NCI-H1930 (cell line): ENCODE measurements around the gene TAF11L3.
"Not testable (repeated sequence)": the region's sequence is repeated elsewhere in the genome, so short reads cannot be mapped to it uniquely, and the experiment has no call there.

ENCODE experiments used
- DNase-seq, 2 experiments: peaks; one replicate each; lab custom pipeline; 2025; lab: John Stamatoyannopoulos, UW

Gene TAF11L3

GRCh38 chr5:17518067-17518466 lies at the start of gene TAF11L3:
Gene TAF11L3 (plus strand): TSS chr5:17518367.
- DNase-seq, result not testable (repeated sequence)

GRCh38 chr5:17470064-17470463 lies 48.1 kb upstream of the TAF11L3 start:
- DNase-seq, result no peak

DNA sequence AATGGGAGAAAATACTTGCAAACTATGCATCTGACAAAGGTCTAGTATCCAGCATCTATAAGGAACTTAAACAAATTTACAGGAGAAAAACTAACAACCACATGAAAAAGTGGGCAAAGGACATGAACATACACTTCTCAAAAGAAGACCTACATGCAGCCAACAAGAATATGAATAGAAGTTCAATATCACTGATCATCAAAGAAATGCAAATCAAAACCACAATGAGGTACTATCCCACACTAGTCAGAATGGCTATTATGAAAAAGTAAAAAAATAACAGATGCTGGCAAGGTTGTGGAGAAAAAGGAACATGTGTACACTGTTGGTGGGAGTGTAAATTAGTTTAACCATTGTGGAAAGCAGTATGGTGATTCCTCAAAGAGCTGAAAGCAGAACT lies 43.1 kb upstream of the TAF11L3 start:
- not testable (repeated sequence) for DNase-seq

- no peak for DNase-seq
Measured at GRCh38 chr5:17477043-17477442, 41.1 kb upstream of the TAF11L3 start.

GRCh38 chr5:17477573-17478265 lies 40.4 kb upstream of the TAF11L3 start:
- no peak for DNase-seq

DNA sequence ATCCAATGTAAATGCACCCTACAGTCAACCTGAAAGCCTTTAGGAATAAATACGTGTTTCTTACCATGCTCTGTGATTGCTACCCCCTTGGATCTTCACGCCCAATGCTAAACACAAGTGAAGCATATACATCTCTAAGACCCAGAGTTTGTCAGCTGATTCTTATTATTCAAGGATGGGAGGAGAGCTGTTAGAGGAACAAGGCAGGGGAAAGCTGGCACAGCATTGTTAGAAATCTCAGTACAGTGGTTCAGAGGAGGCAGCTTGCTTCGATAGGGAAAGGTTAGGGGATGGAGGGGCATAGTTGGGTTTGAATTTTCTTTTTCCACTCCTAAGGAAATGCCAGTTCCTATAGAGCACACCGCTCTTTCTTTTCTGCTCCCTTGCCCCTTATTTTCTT lies 36.8 kb upstream of the TAF11L3 start:
- DNase-seq, result no peak

DNA sequence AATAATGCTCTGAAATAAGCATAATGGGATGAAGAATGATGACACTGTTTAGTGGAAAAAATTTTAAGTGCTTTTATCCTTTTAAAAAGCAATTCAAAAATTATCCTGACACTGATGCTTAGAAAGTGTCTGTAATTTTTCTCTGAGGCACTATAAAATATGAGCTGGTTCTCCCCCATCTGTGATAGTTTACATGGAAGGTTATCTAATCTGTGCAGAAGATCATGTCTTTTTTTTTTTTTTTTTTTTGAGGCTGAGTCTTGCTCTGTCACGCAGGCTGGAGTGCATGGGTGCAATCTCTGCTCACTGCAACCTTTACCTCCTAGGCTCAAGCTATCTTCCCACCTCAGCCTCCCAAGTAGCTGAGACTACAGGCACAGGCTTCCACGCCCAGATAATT lies 35.4 kb upstream of the TAF11L3 start:
- no peak for DNase-seq

DNA sequence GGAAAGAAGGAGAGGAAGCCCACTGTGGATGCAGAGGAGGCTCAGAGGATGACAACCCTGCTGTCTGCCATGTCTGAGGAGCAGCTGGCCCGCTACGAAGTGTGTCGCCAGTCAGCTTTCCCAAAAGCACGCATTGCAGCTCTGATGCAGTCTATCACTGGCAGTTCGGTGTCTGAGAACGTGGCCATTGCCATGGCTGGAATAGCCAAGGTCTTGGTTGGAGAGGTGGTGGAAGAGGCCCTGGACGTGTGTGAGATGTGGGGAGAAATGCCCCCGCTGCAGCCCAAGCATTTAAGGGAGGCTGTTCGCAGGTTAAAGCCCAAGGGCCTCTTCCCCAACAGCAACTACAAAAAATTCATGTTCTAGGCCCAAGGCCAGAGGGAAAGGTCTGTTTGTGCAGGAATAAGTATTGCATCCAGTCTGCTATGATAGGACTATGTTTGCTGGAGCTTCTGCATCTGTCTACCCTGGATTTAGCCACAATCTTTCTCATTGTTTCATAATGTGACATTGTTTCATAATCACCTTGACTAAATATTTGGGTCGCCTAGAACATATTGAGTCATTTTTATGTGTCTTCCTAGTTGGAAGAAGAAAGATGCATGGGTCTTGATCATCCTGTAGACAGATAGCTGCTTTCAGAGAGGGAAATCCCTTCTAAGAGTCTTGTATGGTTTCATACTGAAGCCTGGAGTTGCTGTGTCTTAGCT lies 31.5 kb upstream of the TAF11L3 start:
- not testable (repeated sequence) for DNase-seq

DNA sequence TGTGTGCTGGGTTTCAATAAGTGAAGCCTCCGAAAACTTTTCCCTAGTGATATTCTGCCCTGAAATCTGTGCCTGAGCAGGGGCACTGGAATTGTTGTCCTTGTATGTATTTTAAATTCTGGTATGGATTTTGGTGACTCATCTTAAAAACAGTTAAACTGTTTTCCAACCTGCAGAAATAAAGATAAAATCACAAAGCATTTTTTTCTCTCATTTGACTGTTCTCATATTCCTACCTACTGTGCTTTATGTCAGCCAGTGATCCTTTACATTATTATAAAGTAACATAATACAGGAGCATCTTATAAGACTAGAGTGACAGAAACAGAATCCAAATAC lies 31.0 kb upstream of the TAF11L3 start:
- no peak for DNase-seq

DNA sequence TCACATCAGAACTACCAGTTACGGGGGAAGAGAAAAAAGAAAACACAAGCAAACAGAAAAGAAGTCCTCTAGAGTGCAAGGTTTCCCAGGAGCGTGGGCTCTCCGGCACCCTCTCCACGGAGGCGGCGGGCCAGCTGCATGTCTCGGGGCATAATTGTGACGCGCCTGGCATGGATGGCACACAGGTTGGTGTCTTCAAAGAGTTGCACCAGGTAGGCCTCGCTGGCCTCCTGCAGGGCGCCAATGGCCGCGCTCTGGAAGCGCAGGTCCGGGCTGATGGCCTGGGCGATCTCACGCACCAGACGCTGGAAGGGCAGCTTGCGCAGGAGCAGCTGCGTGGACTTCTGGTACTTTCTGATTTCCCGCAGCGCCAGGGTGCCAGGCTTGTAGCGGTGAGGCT lies 26.9 kb upstream of the TAF11L3 start:
- not testable (repeated sequence) for DNase-seq

- DNase-seq, result no peak
Measured at GRCh38 chr5:17492770-17493169, 25.4 kb upstream of the TAF11L3 start.

- no peak for DNase-seq
Measured at GRCh38 chr5:17497446-17497845, 20.7 kb upstream of the TAF11L3 start.

DNA sequence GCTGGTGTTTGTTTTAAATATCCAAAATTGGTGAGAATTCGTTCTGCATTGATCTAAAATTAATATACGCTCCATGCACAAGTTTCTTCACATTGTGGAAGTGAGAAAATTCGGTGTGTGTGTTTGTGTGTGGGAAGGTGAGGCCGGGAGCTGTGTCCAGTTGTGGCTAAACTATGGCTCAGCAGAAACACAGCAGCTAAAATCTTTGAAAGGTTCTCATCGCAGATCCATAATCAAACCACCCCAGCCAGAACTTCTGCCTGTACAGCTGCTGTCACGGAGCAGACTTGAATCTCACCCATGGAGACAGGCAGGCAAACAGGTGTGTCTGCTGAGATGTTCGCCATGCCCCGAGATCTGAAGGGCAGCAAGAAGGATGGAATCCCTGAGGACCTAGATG lies 20.2 kb upstream of the TAF11L3 start, which contains the start of gene TAF11L2:
TAF11L2 (plus strand) TSS at position 301 of the 400 bp plus-strand sequence.
- DNase-seq, result not testable (repeated sequence)

DNA sequence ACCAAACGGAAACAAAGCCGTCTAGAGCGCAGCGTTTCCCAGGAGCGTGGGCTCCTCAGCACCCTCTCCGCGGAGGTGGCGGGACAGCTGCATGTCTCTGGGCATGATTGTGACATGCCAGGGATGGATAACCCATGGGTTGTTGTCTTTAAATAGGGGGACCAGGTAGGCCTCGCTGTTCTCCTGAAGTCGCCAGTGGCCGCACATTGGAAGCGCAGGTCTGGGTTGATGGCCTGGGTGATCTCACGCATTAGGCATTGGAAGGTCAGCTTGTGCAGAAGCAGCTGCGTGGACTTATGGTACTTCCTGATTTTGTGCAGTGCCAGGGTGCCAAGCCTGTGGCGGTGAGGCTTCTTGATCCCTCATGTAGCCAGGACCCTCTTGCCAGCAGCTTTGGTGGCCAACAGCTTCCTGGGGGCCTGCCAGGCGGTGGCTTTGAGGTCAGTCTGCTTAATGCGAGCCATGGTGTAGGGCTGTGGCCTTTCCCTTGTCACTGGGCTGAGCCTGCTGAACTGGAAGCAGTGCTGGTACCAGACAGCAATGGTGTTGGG lies 6.3 kb upstream of the TAF11L3 start:
- no peak for DNase-seq

DNA sequence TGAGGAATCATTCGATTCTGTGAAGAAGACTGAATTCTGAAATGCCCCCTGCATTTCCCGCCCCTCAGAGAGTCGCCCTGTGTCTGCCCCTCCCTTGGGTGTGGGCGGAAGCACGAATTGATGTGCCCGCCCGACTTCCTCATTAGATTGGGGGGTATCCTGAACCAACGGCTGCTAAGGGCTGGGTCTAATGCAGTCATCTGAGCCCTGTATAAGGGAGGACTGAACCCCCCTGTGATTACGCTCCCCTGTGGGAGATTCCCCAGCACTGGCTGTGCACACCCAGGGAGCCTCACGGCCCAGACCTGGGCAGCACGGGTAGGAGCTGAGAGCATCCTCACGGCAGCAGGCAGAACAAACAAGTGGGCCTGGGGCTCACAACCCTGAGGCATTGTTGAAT lies 641 bp upstream of the TAF11L3 start:
- DNase-seq, result not testable (repeated sequence)

GRCh38 chr5:17519508-17519907 lies 1.3 kb downstream of the TAF11L3 start:
- DNase-seq, result not testable (repeated sequence)

DNA sequence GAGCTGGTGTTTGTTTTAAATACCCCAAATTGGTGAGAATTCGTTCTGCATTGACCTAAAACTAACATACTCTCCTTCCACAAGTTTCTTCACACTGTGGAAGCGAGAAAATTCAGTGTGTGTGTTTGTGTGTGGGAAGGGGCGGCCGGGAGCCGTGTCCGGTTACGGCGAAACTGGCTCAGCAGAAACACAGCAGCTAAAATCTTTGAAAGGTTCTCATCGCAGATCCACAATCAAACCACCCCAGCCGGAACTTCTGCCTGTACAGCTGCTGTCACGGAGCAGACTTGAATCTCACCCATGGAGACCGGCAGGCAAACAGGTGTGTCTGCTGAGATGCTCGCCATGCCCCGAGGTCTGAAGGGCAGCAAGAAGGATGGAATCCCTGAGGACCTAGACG lies 3.3 kb downstream of the TAF11L3 start, which contains the start of gene TAF11L4:
TAF11L4 (plus strand) TSS at position 301 of the 400 bp plus-strand sequence.
- not testable (repeated sequence) for DNase-seq

GRCh38 chr5:17524935-17525334 lies 6.8 kb downstream of the TAF11L3 start, which contains the start of gene TAF11L5:
Gene TAF11L5 (plus strand): TSS chr5:17525235.
- DNase-seq, result not testable (repeated sequence)

GRCh38 chr5:17526504-17526903 lies 8.3 kb downstream of the TAF11L3 start:
- DNase-seq, result not testable (repeated sequence)

GRCh38 chr5:17528369-17528768 lies 10.2 kb downstream of the TAF11L3 start, which contains the start of gene TAF11L6:
Gene TAF11L6 (plus strand): TSS chr5:17528669.
- DNase-seq, result not testable (repeated sequence)
